ENCODE data around the gene B4GALNT1. TPM values are rescaled to one million over a fixed set of nuclear protein-coding genes. Genes with fewer than 3 reads are reported as not detected.

B4GALNT1 gene
- total and polyA plus RNA-seq, 2 of the 13 experiments (the other 11 are each of a cell fraction or from before 2014, with no cell fraction given): 4.5 to 5.4 TPM

DNA sequence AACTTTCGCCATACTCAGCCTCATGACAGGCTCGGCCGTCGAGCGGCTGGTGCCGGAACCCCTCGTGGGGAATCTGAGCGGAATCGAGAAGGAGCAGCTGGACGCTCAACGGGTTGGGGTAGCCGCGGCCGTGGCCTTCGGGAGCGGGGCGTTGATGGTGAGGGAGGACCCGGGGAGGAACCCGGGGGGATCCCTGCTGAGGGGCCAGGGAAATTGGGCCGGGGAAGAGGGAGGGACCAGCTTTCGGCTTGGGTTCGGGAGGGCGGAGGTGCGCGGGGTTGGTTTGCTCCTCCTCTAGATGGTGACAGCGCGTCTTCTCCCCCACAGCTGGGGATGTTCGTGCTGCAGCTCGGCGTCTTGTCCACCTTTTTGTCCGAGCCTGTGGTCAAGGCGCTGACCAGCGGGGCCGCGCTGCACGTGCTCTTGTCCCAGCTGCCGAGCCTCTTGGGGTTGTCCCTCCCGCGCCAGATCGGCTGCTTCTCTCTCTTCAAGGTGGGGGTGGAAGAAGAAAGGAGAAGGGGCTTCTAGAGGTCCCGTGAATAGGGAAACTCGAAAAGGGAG is 12.0 kb downstream of the B4GALNT1 start (continued):
- TF ChIP-seq SIN3A (IDR thresholded peaks at IDR 0.05; ENCODE audit: borderline replicate concordance, low read depth, low read length) (peak; percentile 30; the same call in 1 of the 2 replicates), MYPOP (CRISPR knock-in tag; IDR thresholded peaks at IDR 0.05) (no peak), TOPORS (CRISPR knock-in tag; IDR thresholded peaks at IDR 0.05) (no peak), MAFF (IDR thresholded peaks at IDR 0.05; ENCODE audit: low read depth, low read length) (no peak), CCAR2 (optimal IDR thresholded peaks at IDR 0.05; ENCODE audit: low read depth, low read length) (no peak), ZNF574 (CRISPR knock-in tag; IDR thresholded peaks at IDR 0.05) (no peak), ZNF143 (CRISPR knock-in tag; IDR thresholded peaks at IDR 0.05) (no peak), HNRNPUL1 (IDR thresholded peaks at IDR 0.05; ENCODE audit: low read depth, low read length) (no peak), ZNF337 (CRISPR knock-in tag; IDR thresholded peaks at IDR 0.05; ENCODE audit: borderline replicate concordance, low read depth) (no peak), FOXP4 (CRISPR knock-in tag; IDR thresholded peaks at IDR 0.05) (no peak), ZNF777 (CRISPR knock-in tag; IDR thresholded peaks at IDR 0.05) (peak; percentile 86), AGO1 (IDR thresholded peaks at IDR 0.05; ENCODE audit: low read depth, low read length, poor library complexity, severe bottlenecking) (no peak), BRCA1 (CRISPR knock-in tag; IDR thresholded peaks at IDR 0.05) (no peak), ARID5B (CRISPR knock-in tag; IDR thresholded peaks at IDR 0.05) (no peak), ZNF136 (CRISPR knock-in tag; IDR thresholded peaks at IDR 0.05; ENCODE audit: low read depth) (no peak), ZNF558 (CRISPR knock-in tag; IDR thresholded peaks at IDR 0.05; ENCODE audit: borderline replicate concordance) (0 out of 2 replicates have a peak, but pooled peaks have one; percentile 45), ZNF33A (CRISPR knock-in tag; IDR thresholded peaks at IDR 0.05; ENCODE audit: borderline replicate concordance) (no peak)
- TF ChIP-seq, protein P1, sequence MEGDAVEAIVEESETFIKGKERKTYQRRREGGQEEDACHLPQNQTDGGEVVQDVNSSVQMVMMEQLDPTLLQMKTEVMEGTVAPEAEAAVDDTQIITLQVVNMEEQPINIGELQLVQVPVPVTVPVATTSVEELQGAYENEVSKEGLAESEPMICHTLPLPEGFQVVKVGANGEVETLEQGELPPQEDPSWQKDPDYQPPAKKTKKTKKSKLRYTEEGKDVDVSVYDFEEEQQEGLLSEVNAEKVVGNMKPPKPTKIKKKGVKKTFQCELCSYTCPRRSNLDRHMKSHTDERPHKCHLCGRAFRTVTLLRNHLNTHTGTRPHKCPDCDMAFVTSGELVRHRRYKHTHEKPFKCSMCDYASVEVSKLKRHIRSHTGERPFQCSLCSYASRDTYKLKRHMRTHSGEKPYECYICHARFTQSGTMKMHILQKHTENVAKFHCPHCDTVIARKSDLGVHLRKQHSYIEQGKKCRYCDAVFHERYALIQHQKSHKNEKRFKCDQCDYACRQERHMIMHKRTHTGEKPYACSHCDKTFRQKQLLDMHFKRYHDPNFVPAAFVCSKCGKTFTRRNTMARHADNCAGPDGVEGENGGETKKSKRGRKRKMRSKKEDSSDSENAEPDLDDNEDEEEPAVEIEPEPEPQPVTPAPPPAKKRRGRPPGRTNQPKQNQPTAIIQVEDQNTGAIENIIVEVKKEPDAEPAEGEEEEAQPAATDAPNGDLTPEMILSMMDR (CRISPR knock-in tag; IDR thresholded peaks at IDR 0.05): no peak
